NK-92 treated with Interleukin-12 subunit alpha and Interleukin-12 subunit beta, amount 100 ng/mL, for 24 hours (cell line): ENCODE data around the gene WIPF2.
"Not testable (repeated sequence)": the region's sequence is repeated elsewhere in the genome, so short reads cannot be mapped to it uniquely, and the experiment has no call there.

Source experiments
- DNase-seq: peaks from one replicate; lab custom pipeline; 2025; lab: John Stamatoyannopoulos, UW

Gene WIPF2

GRCh38 chr17:40298726-40299125 lies 79.6 kb downstream of the WIPF2 start:
- DNase-seq, result no peak

- DNase-seq, result not testable (repeated sequence)
Measured at GRCh38 chr17:40299159-40299757, 80.2 kb downstream of the WIPF2 start.

DNA sequence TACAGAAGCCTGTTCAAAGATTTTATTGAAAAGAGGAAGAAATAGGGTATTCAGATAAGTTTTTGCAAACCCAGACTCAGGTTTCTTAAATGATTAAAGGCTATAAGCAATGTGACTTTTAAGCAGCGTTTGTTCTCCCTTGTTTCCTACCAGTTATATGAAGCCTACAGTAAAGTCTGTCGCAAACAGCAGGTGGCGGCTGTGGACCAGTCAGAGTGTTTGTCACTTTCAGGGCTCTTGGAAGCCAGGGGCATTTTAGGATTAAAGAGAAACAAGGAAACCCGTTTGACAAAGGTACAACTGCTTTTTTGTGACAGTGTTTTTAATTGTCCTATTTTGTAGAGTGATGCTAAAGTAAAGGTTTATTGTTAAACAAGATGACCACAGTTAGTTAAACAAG lies 82.2 kb downstream of the WIPF2 start:
- DNase-seq, result no peak

DNA sequence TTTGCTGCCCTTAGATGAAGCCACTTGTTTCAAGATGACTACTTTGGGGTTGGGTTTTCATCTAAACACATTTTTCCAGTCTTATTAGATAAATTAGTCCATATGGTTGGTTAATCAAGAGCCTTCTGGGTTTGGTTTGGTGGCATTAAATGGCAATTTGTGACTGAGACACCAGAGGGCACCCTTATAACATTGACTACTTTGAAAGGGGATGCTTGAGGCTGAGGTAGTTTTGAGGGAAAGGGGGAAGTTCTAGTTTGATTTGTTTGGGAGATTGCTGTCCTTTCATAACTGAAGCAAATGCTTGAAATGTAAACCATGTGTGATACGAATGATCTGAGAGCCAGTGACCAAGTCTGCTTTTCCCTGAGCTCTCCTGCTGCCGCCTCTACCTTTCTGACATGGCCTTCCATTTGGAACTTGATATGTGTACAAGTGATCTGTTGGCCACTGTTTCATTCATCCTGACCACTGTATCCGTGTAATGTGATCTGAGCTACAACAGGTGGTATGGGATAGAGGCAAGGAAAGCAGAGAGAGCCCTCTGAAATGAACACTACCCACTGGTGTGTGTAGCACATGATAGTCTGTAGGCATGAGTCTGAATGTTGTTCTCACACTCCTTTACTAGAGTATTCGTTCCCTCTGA lies 84.0 kb downstream of the WIPF2 start:
- no peak for DNase-seq

DNA sequence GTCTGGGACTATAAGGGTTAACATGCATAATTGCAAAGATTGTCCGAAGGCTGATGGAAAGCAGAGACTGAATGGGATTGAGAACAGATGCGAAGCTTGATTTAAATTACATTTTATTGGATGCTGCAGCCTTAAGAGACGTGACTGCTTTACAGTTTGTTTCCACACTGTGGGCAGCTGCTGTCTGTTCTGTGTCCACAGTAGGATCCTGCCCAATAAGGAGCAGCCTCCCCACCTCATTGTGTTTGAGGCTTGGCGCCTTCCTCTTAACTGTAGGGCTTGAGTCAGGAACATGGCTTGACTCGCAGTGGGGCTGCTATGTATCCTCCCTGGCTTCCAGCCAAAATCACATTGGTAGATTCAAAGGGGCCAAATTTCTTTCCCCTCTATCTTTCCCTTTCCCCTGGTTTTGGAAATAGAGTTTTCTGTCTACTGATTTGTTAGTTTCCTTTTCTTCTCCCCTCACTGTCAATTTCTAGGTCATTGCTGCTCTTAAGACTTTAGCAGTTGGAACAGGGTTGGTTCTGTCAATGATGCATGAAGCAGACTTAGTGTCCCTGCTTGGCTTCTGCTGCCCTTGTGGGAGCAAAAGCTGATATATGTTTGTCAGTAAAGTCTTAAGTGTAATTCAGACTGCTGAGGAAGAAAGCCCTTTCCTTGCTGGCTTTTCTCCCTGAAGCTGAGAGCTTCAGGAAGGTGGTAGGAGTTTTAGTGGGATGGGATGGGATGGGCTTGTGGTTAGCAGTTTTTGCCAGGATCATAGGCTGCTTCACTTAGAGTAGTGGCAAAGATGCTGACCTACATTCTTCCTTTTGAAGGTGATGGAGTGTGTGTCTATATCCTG lies 84.8 kb downstream of the WIPF2 start:
- no peak for DNase-seq

GRCh38 chr17:40304552-40304863 lies 85.4 kb downstream of the WIPF2 start:
- DNase-seq, result not testable (repeated sequence)

DNA sequence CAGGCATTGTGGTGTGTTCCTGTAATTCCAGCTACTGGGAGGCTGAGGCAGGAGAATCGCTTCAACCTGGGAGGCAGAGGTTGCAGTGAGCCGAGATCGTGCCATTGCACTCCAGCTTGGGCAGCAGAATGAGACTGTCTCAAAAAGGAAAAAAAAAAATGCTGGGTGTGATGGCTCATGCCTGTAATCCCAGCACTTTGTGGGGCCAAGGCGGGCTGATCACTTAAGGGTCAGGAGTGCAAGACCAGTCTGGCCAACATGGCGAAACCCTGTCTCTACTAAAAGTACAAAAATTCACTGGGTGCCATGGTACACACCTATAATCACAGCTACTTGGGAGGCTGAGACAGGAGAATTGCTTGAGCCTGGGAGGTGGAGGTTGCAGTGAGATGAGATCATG lies 85.8 kb downstream of the WIPF2 start:
- DNase-seq, result not testable (repeated sequence)

DNA sequence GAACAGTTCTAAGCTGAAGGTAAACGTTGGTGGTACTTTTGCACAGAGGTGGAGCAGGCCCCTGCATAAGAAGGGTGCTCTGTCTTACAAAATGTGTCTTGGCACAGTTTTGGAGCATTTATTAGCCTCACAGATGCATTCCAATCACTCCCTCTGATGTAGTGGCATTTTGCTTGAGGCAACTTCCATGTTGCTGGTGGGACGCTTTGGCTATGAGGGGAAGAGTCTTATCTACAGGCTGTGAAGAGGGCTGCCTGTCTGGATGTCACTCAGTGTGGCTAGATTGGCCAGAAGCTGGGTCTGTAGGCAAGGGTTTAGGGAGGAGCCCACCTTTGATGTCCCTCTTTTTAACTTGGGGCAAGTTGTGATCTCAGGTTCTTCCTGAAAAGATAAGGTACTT lies 87.3 kb downstream of the WIPF2 start:
- DNase-seq, result no peak

- no peak for DNase-seq
Measured at GRCh38 chr17:40307001-40307730, 88.1 kb downstream of the WIPF2 start.

DNA sequence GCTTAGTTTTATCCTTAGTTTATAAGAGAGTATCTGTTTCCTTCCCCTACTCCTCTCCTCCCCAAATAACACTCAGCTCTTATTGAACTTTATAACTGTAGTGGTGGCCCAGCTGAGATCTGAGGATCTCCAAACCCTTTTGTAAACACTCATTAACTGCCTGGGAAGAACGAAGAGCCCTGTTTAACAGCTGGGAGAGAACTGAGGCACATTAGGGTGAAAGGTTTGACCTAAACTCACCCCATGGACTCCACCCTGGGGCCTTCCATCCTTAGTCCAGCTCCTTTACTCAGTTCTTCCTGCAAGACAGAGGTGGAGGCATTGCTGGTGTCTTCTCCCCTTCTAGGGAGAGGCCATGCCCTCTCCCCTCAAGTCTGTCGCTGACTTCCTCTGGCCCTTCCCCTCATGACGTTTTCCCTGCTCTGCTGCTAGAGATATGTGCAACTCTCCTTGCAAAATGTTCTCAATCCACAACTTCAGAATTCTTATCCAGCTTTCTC lies 88.7 kb downstream of the WIPF2 start:
- no peak for DNase-seq

DNA sequence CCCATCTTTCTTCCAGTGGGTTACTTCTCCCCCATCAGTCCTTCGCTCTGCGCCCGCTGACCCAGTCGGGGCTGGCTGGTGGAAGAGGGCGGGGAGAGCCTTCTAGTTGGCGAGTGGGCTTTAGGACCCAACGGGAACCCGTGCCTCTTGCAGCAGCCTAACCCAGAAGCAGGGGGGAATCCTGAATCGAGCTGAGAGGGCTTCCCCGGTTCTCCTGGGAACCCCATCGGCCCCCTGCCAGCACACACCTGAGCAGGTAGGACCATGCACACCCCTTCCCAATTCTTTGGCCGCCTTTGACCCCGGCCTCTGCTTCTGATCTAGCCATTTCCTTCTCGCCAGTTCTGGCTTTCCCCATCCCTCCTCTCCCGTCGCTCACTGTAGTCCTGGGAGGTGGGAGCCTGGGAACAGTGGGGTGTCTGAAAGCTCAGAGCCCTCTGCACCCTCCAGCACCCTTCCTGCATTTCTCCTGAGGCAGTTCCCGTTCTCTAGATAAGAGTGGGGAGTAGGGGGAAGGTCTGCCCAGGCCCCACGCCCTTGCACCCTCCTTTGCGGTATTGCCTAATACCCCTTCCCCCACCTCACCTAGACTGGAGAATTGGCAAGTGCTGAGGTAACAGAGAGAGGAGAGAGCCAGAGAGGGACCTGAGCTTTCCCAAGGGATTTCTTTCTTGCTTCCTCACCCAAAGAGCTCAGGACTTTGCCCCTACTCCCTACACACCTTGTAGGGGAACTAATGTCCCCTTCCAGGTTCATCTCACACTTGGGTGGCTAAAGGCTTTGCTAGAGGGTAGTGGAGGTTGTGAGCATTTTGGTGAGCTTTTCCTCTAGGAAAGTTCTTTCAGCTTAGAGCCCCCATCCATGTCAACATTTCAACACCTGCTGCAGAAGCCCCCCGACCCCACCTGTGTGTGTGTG lies 90.2 kb downstream of the WIPF2 start, which contains the start of gene RARA:
Gene RARA, plus strand, starts transcription at position 150 of the 918 bp plus-strand sequence. CDS start 22,039 bp downstream, outside the sequence.
- DNase-seq, result no peak

GRCh38 chr17:40309949-40310510 lies 90.9 kb downstream of the WIPF2 start:
- DNase-seq, result no peak

GRCh38 chr17:40310882-40311391 lies 91.8 kb downstream of the WIPF2 start:
- DNase-seq, result no peak

GRCh38 chr17:40311575-40311974 lies 92.5 kb downstream of the WIPF2 start:
- DNase-seq, result no peak

DNA sequence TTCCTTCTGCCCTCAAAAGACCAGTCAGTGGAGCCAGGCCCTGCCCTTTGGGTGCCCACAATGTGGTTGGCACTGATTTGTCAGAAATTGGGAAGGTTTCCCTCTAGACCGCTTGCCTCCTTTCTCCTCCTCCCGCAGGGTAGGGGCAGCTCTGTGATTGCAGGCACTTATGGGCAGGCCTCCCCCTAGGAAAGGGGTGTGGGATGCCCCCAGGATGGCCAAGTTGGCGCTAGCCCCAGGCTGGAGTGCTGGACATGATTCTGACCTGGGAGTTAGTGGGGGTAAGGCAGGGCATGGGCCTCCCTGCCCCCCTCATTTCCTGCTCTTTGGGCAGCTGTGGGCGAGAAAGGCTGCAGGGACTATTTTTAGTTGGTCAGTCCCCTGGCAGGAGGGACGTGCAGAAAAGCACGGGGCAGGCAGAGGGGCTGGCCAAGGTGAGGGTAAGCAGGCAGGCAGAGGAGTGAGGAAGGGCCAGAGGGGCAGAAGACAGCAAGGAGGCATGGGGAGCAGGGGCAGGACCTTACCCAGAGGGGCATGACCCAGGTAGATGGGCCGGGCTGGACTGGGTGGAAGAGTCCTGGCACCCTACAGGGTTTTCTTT lies 93.1 kb downstream of the WIPF2 start:
- no peak for DNase-seq

GRCh38 chr17:40312893-40313667 lies 94.0 kb downstream of the WIPF2 start:
- no peak for DNase-seq

DNA sequence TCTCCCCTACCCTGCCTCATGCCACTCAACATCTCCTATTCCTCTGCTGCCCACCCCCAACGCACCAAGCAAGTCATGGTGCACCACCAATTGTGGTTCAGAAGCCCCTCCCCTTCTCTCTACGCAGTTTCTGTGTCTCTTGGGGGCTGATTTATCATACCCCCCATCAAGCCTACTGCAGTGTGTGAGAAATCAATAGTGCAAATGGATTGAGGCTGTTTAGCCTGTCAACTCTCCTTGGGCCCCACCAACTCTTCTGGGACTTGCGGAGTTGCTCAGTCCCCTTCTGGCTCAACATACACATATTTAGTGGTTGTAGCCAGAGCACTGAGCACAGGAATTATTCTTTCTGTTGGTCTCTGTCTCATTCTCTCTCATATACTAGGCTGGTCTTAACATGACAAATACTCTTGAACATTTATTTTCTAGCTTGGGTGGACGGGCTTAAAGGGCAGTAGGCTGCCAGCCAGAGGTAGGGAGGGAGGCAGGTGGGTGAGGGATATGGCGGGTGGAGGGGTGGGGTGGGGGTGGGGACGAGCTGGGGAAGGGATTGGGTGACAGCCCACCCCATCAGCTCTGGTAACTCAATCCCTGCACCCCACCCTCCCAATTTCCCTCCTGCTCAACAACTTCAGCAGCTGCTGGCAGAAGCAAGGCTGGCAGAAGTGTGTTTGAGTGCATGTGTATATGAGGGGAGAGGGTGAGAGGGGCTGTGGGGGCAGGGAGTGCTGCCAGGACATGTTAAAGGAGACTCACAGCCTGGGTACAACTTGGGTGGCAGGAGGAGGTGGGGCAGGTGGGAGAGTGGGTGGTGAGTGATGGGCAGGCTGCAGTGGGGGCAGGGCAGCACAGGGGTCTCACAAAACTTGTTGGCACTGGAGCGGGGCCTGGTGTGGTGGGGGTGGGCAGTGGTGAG lies 94.8 kb downstream of the WIPF2 start:
- DNase-seq, result no peak

- no peak for DNase-seq
Measured at GRCh38 chr17:40314584-40314956, 95.5 kb downstream of the WIPF2 start.
